Measurements from ENCODE around the gene SARS2.

GRCh38 chr19:38899447-38900201 lies 30.9 kb downstream of the SARS2 start, which contains the start of the genes NFKBIB and SIRT2:
- TF ChIP-seq CTCF (IDR thresholded peaks at IDR 0.05; ENCODE audit: low read depth, low read length) (no peak), POLR2A (IDR thresholded peaks at IDR 0.05; ENCODE audit: extremely low read depth, insufficient read length) (no peak), MAX (IDR thresholded peaks at IDR 0.05; ENCODE audit: low read depth, low read length) (no peak; the same call in 1 of the 2 replicates), MYC (IDR thresholded peaks at IDR 0.05; ENCODE audit: low read depth, low read length) (no peak)
